Measurements from ENCODE around the gene MYBBP1A.
"Not testable (repeated sequence)": the region's sequence is repeated elsewhere in the genome, so short reads cannot be mapped to it uniquely, and the experiment has no call there.

The MYBBP1A gene, protein sequence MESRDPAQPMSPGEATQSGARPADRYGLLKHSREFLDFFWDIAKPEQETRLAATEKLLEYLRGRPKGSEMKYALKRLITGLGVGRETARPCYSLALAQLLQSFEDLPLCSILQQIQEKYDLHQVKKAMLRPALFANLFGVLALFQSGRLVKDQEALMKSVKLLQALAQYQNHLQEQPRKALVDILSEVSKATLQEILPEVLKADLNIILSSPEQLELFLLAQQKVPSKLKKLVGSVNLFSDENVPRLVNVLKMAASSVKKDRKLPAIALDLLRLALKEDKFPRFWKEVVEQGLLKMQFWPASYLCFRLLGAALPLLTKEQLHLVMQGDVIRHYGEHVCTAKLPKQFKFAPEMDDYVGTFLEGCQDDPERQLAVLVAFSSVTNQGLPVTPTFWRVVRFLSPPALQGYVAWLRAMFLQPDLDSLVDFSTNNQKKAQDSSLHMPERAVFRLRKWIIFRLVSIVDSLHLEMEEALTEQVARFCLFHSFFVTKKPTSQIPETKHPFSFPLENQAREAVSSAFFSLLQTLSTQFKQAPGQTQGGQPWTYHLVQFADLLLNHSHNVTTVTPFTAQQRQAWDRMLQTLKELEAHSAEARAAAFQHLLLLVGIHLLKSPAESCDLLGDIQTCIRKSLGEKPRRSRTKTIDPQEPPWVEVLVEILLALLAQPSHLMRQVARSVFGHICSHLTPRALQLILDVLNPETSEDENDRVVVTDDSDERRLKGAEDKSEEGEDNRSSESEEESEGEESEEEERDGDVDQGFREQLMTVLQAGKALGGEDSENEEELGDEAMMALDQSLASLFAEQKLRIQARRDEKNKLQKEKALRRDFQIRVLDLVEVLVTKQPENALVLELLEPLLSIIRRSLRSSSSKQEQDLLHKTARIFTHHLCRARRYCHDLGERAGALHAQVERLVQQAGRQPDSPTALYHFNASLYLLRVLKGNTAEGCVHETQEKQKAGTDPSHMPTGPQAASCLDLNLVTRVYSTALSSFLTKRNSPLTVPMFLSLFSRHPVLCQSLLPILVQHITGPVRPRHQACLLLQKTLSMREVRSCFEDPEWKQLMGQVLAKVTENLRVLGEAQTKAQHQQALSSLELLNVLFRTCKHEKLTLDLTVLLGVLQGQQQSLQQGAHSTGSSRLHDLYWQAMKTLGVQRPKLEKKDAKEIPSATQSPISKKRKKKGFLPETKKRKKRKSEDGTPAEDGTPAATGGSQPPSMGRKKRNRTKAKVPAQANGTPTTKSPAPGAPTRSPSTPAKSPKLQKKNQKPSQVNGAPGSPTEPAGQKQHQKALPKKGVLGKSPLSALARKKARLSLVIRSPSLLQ (N-terminal part only)

DNA sequence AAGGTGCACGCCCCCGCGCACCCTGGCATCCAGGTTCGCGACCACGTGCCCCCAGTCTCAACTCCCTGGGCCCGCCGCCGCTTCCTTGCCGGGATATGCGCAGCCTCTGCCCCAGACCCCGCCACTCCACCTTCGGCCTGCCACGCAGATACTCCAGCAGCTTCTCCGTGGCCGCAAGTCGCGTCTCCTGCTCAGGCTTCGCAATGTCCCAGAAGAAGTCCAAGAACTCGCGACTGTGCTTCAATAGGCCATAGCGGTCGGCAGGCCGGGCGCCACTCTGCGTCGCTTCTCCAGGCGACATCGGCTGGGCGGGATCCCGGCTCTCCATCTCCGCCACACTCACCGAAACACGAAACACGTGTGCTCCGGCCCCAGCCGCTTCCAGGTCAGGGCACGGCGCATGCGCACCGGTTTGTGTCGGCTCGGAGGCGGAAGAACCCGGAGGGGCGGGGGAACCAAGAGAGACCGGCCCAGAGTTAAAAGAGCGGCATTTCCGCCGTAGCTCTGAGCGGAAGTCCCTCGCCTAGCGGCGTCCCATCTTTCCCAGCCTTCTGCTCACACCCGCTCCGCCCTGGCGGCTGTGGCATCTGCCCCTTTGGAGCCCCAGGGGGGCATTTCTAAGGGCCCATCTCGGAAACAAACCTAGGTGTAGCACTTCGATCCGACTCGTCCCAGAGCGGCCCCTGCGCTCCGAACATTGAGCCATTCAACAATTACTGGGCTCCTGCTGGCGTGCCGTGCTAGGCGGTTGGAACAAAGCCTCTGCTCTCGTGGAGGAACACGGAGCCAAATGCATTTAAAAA is at the start of gene MYBBP1A:
MYBBP1A (minus strand) TSS at position 388 of the 803 bp plus-strand sequence; CDS start at position 328, 60 bp downstream.
- peak; percentile 96 for DNase-seq

DNA sequence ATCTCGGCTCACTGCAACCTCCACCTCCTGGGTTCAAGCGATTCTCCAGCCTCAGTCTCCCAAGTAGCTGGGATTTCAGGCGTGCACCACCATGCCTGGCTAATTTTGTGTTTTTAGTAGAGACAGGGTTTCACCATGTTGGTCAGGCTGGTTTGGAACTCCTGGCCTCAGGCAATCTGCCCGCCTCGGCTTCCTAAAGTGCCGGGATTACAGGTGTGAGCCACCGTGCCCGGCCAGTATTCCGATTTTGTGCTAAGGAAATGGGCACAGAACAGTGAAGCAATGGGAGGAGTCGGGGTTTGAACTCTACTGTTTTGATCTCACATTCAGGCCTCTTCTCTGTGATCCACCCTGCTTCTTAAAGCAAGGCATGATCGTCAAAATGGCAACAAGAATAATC is 49.6 kb upstream of the MYBBP1A start:
- not testable (repeated sequence) for DNase-seq

DNA sequence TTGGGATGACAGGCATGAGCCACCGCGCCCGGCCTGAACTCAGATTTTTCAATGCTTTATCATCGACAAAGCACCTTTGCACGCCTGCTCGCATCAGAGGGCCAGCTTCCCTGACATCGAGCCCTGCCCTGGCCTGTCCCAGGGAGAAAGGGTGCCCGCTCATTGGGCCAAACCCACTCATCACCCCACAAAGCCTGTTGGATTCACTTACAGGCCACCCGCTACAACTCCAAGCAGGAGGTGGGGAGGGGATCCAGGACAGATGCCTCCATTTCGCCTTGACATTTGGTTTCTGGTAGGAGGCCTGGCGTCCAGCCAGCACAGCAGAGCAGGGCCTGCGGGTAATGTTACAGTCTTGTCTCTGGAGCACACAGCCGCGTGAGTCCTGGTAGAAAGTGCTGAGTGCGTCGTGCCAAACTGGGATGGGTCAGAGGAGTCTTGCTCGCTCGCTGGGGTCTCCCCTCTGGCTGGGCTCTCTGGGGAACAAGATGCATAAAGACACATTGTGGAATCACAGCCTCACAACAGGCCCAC is 49.0 kb upstream of the MYBBP1A start:
- no peak for DNase-seq

DNA sequence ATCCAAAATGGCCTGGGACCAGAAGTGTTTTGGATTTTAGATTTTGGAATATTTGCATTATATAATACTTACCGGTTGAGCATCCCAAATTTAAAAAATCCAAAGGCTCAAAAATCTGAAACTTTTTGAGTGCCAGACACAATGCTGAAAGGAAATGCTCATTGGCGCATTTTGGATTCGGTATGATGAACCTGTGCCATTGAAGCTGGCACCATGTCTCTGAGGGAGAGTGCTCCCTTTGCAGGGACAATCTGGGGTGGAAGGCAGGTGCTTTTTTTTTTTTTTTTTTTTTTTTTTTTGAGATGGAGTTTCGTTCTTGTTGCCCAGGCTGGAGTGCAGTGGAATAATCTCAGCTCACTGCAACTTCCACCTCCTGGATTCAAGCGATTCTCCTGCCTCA is 46.9 kb upstream of the MYBBP1A start:
- no peak for DNase-seq

DNA sequence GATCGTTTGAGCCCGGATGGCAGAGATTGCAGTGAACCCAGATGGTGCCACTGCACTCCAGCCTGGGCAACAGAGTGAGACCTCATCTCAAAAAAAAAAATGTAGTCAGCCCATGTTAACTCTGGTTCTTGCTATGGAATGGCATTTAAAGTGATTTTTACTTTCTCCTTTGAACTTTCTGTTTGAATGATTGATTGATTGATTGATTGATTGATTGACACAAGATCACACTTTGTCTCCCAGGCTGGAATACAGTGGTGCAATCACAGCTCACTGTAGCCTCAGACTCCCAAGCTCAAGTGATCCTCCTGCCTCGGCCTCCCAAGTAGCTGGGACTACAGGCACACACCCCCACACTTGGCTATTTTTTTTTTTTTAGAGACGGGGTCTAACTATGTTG is 46.1 kb upstream of the MYBBP1A start:
- no peak for DNase-seq

DNA sequence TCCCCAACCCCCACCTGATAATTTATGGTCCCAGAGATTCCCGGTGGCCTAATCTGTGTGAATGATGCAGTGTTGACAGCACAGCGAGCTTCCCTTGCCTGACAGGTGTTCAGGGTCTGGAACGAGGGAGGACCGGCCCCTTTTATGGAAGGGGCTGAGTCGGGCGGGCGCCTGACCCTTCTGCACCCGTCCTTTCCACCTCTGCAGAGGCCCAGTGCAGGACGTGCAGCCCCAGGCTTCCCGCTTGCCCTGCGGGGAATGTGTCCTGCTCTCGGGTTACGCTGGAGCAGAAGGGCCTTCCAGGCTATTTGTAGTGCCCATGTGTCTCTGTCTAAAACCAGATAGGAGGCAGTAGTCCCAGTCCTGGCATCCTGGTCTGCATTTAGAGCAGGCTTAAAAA is 45.4 kb upstream of the MYBBP1A start:
- DNase-seq = no peak

DNA sequence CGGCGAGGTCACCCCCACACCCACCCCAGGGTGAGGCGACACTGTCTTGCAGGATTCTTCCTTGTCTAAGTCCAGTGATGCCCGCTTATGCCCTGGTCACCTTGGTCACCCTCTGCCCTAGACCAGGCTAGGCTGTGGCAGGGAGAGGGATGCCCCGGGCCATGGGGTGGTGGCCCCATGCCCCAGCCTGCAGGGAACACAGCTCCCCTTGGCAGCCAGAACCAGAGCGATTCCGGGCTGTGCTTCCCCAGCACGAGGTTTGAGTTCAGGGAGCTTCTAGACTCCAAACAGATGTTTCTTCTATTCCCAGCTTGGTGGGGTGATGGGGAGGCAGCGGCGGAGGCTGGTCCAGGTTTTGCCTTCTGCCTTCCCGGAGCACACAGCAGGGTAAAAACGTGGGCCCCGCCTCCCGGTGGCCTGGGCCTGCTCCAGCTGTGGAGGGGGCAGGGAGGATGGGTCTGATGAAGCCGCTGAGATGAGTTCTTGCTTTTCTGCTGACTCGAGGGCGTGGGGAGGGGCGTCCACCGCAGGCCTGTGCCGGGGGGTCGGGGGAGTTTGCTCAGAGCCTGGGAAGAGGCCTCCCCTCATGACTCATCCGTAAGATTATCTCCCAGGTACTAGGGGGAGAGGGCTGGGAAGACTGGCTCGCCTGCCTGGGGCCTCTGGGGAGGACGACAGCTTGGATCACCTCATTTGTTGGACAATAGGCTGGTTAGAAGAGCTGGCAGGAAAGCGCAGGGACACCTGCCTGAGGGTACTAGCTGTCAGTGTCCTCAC is 44.5 kb upstream of the MYBBP1A start:
- DNase-seq = no peak

DNA sequence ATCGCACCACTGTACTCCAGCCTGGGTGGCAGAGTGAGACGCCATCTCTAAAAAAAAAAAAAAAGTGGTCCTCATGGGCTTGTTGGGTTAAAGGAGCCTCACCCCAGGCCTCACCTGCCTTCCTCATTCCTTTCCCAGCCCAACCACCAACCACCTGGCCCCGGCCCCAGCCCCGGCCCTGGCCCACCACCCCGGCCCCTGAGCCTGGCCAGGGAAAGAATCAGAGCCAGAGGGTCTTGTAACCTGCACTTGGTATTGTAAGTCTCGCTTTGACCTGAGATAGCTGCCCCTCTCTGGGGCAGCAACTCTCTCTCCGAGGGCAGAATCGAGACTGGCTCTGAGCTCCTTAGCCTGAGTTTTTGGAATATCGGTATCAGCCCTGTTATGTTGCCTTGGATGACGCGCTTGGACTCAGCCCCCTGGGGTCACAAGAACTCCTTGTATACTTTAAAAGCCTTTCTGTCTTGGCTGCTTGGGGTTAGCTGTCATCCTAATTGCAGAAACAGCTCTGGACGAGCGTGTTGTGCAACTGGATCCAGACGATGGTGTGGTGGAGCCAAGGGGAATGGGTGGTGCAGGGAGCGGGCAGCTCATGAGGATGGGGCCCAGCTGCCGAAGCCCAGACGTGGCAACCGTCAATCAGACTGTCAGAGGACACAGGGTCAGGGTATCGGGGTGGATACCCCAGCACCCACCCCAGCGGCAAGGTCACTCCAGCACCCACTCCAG is 43.8 kb upstream of the MYBBP1A start:
- no peak for DNase-seq

DNA sequence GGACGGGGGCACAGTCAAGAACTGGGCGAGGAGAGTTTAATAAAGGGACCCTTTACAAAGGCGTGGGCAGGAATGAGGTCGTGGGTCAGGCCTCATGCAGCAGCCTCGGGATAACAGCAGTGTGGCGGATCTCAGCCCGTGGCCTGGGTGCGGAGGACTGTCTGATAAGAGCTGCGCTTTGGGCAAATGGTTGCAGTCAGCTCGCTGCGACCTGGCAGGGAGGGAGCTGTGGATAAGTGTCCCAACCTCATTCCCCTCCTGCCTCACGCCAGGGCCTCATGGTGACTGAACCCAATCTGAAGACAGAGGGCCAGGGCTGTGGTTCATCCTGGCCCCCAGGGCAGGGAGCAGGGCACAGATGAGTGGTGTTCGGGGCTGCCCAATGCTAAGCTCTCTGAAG is 42.8 kb upstream of the MYBBP1A start:
- no peak for DNase-seq

DNA sequence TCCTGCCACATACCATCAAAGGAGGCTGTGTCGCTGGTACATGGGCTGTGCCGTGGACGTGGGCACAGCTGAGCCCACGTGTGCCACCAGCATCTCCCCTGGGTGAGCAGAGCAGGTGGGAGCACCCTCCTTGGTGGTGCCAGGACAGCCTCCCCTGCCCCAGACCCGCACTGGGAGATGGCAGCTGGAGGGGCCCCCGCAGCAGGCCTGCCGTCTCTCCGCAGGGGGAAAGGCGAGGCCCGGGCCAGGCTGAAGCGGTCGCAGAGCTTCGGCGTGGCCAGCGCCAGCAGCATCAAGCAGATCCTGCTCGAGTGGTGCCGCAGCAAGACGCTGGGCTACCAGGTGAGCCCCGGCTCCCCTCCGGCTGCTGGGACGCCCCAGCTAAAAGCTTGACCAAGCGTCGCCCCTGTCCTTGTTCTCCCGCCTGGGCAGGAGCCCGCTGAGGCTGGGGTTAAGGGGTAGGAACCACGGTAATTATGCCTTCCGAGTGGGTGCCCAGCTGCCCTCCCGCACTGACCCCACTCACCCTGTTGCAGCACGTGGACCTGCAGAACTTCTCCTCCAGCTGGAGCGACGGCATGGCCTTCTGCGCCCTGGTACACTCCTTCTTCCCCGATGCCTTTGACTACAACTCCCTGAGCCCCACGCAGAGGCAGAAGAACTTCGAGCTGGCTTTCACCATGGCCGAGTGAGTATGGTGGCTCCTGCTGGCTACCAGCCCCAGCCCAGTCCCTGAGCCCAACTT is 41.6 kb upstream of the MYBBP1A start:
- no peak for DNase-seq

DNA sequence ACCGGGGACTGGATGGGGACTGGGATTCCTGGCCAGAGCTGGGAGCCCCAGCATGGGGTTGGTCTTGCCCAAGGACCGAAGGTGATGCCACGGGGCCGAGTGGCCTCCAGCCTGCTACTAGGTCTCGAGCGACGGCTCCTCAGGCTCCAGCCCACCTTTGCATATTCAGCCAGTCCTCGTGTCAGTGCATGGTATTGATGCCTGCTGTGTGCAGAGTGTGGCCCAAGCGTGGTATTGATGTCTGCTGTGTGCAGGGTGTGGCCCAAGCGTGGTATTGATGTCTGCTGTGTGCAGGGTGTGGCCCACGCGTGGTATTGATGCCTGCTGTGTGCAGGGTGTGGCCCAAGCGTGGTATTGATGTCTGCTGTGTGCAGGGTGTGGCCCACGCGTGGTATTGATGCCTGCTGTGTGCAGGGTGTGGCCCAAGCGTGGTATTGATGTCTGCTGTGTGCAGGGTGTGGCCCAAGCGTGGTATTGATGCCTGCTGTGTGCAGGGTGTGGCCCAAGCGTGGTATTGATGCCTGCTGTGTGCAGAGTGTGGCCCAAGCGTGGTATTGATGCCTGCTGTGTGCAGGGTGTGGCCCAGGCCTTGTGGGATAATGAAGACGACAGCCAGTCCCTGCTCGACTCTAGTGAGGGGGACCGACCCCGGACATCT is 40.6 kb upstream of the MYBBP1A start:
- not testable (repeated sequence) for DNase-seq

DNA sequence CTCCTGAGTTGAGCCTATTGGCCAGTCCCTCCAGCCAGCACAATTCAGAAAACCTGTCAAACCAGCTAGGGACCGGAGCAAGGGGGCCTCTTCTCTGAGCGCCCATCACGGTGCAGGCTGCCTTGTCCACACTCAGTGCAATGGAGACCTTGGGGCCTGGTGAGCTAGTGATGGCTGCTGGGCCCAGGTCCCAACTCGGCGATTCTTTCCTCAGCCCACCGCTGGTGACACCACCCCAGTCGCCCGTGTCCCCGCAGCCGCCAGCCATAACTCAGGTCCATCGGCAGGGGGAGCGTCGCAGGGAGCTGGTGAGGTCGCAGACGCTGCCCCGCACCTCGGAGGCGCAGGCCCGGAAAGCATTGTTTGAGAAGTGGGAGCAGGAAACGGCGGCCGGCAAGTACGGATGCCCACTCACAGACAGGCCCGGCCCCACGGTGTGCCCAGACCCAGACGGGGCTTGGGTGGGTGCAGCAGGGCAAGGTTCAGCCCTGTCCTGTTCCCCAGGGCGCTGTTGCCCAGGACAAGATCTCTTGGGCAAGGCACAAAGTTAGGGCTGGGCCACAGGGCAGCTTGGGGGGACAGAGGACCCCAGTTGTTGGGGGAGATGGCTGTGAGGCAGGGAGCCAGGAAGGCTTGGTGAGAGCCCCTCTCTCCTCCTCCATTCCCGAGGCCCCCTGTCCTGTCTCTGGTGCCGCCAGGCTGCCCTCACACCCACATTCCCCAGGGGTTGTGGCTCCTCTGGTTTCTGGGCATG is 39.9 kb upstream of the MYBBP1A start:
- peak; percentile 19 for DNase-seq

DNA sequence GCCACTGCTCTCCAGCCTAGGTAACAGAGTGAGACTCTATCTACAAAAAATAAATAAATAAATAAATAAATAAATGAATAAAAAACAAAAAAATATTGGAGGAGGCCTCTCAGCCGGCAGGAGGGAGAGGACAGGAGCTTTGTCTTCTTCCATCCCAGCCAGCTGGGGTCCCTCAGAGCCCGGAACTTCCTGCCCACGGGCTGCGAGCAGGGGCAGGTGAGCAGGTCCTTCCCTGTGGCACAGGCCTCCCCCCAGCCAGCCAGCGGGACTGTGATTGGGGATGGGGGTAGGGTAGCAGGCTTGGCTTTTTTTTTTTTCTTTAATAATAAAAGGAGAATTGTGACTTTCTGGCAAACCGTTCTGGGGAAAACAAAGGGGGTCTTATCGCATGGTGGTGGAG is 39.2 kb upstream of the MYBBP1A start:
- DNase-seq = no peak

DNA sequence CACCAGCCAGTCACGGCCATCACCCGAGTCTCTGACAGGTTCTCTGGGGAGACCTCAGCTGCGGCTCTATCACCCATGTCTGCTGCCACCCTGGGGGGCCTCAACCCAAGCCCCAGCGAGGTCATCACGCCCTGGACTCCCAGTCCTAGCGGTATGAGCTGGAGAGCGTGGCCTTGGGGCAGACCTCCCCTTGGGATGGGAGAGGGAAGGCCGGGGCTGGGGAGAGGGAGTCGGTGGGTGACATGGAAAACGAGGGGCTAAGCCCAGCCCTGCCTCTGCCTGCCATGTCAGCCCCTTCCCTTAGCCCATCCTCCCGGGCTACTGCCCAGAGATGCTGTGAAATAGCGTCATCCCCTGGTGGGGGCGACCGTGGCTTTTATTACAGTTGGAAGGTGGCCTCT is 37.8 kb upstream of the MYBBP1A start:
- DNase-seq = no peak

DNA sequence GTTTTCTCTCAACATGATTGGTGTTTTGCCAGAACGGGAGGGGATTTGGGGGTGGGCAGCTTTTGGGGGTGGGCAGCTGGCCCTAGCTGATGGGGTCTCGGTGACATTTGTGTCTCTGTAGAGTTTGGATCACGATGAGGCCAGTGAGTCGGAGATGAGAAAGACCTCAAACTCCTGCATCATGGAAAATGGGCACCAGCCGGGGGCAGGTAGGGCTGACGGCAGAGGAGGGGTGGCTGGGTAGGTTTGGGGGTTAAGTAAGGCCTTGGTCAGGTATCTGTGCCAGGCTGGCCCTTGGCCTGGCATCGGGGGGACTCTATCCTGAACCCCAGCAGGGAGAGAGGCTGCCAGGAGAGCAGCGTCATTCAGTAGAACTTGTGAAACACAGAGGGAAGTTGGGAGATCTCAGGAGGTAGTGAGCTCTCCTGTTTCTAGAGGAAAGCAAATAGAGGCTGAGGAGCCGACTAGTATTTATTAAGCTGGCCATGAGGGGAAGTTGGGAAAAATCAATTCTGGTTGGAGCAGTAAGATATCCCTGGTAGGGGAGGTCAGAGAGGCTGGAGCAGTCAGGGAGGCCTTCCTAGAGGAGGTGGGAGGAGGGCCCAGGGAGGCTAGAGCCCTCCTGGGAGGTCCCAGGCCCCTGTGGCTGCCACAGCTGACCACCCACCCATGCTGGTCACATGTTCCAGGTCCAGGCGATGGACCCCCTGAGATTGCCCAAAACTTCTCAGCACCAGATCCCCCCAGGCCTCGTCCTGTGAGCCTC is 37.2 kb upstream of the MYBBP1A start:
- no peak for DNase-seq

DNA sequence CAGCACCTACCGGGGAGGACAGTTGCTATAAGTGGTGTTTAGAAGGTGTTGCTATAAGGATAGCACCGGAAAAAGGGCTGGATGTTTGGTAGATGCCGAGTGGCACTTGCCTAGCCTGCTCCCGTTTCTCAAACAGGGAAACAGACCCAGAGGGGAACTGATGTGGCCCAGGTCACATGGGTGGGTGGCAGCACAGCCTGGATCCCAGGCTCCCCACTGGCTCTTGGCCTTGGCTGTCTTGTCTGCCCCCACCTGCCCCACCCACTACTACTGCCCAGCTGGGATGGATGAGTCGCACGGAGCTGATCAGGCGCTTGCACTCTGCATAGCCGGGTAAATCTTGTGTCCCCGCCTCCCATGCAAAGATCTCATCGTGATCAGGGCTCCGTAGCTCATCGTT is 36.3 kb upstream of the MYBBP1A start:
- DNase-seq = no peak

DNA sequence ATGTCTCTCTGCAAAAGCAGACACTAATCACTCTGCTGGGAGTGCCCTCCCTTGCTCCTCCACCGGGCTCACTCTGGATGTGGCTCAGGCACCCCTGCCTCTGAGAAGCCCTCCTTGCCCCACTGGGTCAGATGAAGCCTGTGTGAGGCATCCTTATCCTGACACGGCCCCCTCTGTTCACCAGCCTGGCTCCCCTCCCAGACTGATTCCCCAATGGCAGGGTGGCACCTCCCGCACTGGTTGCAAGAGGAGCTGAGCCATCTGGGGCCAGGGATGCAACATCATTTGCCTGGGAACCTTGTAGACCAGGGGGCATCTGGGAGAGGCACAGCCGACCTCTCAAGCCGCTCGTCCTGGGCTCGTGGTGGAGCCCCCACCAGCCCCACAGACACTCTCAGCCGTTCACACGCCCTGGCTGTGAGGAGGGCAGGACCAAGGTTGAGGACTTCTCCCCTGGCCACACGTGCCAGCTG is 35.8 kb upstream of the MYBBP1A start:
- no peak for DNase-seq

Data from CD4-positive, alpha-beta T cell treated with Interleukin-17A for 1 hour (primary cell).